WTC11 (cell line): Measurements from ENCODE around the gene NEURL1.

Experiments used
- AFF4 ChIP-seq: sonication (generic); formaldehyde crosslinking; IDR thresholded peaks from 2 replicates; pipeline ENCODE4 v1.8.1; 2023; ENCODE audit warnings: mild to moderate bottlenecking, missing genetic modification reagents, borderline replicate concordance
- ATF2 ChIP-seq: sonication (generic); formaldehyde crosslinking; IDR thresholded peaks from 2 replicates; pipeline ENCODE4 v1.8.1; 2022; ENCODE audit warnings: low read depth, missing genetic modification reagents, borderline replicate concordance
- ATF6 ChIP-seq: sonication (generic); formaldehyde crosslinking; IDR thresholded peaks from 2 replicates; pipeline ENCODE4 v1.8.1; 2023; ENCODE audit warnings: mild to moderate bottlenecking, missing genetic modification reagents
- CREB1 ChIP-seq: sonication (generic); formaldehyde crosslinking; IDR thresholded peaks from 2 replicates; pipeline ENCODE4 v1.8.0; 2023; ENCODE audit warnings: mild to moderate bottlenecking, missing genetic modification reagents
- CTCF ChIP-seq: fragments of 200-600 bp; IDR thresholded peaks from 2 replicates; pipeline ENCODE4 v1.8.0; 2022; ENCODE audit warnings: antibody characterized with exemption
- E2F4 ChIP-seq: sonication (generic); formaldehyde crosslinking; IDR thresholded peaks from 2 replicates; pipeline ENCODE4 v1.8.1; 2022; ENCODE audit warnings: low read depth, mild to moderate bottlenecking, moderate library complexity, missing genetic modification reagents, borderline replicate concordance
- IRF2 ChIP-seq: sonication (generic); formaldehyde crosslinking; IDR thresholded peaks from 2 replicates; pipeline ENCODE4 v1.8.0; 2022; ENCODE audit warnings: low read depth, missing genetic modification reagents, borderline replicate concordance
- JUN ChIP-seq: sonication (generic); formaldehyde crosslinking; IDR thresholded peaks from 2 replicates; pipeline ENCODE4 v1.8.0; 2023; ENCODE audit warnings: mild to moderate bottlenecking, missing genetic modification reagents
- MAX ChIP-seq: sonication (generic); formaldehyde crosslinking; IDR thresholded peaks from 2 replicates; pipeline ENCODE4 v1.8.0; 2022; ENCODE audit warnings: mild to moderate bottlenecking, missing genetic modification reagents
- SP1 ChIP-seq: sonication (generic); formaldehyde crosslinking; conservative IDR thresholded peaks from 2 replicates; pipeline ENCODE4 v1.8.1; 2022; ENCODE audit warnings: missing genetic modification reagents
- USF2 ChIP-seq: sonication (generic); formaldehyde crosslinking; IDR thresholded peaks from 2 replicates; pipeline ENCODE4 v1.8.1; 2023; ENCODE audit warnings: mild to moderate bottlenecking, missing genetic modification reagents, moderate library complexity
- ZNF512 ChIP-seq: sonication (generic); formaldehyde crosslinking; IDR thresholded peaks from 2 replicates; pipeline ENCODE4 v1.8.1; 2022; ENCODE audit warnings: missing genetic modification reagents, borderline replicate concordance

- TF ChIP-seq CTCF (no peak), IRF2 (CRISPR knock-in tag) (no peak), CREB1 (CRISPR knock-in tag) (no peak), ATF6 (CRISPR knock-in tag) (no peak), JUN (CRISPR knock-in tag) (no peak), E2F4 (no peak), SP1 (CRISPR knock-in tag) (no peak), ATF2 (no peak), ZNF512 (no peak), USF2 (no peak), MAX (CRISPR knock-in tag) (no peak), AFF4 (no peak)
Measured at GRCh38 chr10:103451831-103452505, 41.5 kb upstream of the NEURL1 start, which contains the start of gene CALHM2.
